NCI-H69 (cell line): Measurements from ENCODE around the gene STMN3.

Experiments
- DNase-seq: peaks from one replicate; lab custom pipeline; 2025; lab: John Stamatoyannopoulos, UW

STMN3 gene

DNA sequence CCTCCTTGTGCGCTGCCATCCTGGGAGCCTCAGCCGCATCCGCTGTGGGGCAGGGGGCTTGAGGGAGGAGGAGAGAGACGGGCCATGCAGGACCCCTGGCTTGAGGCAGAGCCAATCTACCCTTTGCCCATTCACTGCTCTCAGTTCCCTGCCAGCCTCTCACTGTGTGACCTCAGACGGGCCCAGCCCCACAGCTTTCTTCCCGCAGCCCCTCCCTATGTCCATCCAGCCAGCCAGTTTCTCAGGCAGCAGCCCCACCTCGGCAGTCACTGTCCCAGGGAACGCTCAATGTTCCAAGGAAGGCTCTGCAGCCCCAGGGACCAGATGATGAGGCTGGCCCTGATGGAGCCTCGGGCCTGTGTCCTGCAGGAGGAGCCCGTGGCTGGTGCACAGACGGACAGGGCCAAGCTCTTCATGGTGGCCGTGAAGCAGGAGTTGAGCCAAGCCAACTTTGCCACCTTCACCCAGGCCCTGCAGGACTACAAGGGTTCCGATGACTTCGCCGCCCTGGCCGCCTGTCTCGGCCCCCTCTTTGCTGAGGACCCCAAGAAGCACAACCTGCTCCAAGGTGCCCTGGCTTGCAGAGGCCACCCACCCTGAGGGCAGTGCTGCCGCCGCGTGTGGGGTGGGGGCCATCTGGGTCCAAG is 39.3 kb upstream of the STMN3 start:
- no peak for DNase-seq

DNA sequence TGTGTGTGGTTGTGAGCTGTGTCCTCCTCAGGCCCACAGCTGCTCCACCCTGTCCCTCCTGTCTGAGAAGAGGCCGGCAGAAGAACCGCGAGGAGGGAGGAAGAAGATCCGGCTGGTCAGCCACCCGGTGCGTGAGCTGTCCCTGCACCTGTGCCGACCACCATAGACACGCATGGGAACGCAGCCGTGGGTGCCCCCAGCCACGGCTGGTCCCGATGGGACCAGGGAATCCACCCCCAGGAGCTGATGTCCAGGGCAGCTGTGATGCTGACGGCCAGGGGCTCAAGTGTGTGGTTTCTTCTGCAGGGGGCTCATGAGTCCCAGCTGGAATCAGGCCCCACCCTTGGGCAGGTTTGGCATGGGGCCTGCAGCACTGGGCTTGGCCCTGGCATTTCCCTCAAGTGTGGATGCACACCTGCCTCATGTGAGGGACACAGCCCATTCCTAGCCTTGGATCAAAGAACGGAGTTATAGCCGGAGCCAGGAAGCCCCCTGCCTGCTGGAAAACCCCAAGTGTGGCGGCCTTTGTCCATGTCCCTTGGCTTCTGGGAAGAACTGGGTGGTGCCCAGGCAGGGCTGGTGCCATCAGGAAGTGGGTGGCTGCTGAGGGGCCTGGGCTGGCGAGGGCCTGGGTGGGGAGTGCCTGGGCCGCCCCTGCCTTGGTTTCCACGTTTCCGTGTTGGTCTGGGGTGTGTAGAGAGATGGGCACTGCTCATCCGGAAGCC is 38.6 kb upstream of the STMN3 start:
- no peak for DNase-seq

DNA sequence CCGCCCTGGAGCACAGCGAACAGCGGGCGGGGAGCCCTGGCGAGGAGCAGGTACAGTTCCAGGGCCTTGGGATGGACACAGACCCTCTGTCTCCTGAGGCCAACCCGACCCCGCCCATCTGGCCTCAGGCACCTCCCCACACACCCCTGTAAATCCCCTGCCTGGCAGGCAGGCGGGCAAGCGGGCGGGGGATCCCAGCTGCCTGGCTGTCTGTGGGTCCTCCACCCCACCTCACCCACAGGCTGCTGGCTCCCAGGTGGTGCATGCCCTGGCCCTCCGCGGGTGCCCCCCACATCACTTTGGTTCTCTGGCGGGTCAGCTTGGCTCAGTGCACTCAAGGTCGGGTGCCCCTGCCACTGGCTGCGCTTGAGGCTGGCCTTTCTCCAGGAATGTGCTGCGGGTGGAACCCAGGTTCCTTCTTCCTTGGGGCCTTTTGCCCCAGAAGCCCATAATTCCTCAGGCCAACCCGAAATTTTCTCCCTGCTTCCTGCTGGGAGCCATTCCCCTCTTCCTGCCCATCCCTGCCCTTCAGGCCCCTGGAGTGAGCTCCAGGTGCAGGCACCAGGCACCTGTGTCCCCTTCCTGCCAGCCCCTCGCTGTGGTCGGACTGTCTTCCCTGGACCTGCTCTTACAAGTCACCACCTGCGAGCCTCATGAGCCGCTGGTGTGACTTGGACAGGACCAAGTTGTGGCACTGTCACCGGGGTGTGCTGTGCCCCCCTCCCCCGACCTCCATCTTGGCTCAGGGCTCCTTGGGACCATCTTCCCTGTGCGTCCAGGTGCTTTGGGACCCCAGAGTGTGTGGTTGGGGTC is 37.9 kb upstream of the STMN3 start:
- DNase-seq = no peak

DNA sequence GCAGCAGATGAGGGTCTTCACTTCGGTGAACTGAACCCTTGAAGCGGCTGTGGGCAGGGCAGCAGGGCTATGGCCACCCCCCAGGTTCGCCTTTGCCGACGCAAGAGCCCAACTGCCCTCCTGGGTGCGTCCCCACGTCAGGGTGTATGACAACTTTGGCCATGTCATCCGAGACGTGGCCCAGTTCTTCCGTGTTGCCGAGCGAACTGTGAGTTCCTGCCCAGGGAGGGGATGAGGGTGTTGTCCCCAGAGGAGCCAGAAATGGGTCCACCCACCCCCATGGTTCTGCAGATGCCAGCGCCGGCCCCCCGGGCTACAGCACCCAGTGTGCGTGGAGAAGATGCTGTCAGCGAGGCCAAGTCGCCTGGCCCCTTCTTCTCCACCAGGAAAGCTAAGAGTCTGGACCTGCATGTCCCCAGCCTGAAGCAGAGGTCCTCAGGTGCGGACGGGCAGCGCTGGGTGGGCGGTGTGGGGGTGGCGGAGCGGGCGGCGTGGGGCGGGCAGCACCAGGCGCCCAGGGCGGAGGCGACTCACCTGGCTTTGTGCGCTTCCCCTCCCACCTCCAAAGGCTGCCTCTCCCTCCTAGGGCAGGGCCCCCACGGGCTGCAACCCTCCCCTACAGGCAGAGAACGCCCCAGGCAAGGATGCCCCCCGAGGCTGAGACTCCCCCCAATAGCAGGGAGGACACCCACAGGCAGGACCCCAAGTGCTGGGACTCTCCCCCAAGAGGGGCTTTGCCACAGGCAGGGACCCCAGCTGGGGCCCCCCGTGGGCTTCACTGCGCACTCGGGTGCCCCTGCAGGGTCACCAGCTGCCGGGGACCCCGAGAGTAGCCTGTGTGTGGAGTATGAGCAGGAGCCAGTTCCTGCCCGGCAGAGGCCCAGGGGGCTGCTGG is 37.0 kb upstream of the STMN3 start:
- DNase-seq = no peak

DNA sequence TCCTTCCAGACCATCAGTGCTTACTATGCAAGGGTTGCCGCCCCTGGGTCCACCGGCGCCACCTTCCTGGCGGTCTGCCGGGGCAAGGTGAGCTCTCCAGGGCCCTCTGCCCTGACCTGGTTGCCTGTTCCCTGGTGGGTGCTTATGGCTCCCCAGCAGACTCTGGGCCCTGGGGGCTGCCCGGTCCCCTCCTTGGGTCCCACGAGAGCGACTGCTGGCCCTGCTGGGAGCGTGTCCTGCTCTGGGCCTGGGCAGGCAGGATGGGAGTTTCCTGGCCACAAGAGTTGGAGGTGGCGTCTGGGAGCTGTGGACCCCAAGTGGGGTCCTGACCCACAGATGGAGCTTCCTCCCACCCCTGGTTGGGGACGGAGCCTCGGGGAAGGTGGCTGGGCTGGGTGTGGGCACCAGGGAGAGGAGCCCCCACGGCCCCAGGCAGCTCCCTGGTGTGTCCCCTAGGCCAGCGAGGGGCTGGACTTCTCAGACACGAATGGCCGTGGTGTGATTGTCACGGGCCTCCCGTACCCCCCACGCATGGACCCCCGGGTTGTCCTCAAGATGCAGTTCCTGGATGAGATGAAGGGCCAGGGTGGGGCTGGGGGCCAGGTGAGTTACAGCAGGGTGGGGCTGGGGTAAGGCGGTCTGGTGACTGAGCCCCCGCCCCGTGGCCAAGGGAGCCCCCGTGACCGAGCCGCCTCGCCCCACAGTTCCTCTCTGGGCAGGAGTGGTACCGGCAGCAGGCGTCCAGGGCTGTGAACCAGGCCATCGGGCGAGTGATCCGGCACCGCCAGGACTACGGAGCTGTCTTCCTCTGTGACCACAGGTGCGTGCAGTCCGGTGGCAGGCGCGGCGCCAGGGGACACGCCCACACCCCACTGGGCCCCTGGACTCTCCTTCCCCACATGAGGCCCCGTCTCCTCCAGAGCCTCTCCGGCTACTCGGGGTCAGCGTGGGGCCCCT is 36.1 kb upstream of the STMN3 start:
- DNase-seq = no peak

DNA sequence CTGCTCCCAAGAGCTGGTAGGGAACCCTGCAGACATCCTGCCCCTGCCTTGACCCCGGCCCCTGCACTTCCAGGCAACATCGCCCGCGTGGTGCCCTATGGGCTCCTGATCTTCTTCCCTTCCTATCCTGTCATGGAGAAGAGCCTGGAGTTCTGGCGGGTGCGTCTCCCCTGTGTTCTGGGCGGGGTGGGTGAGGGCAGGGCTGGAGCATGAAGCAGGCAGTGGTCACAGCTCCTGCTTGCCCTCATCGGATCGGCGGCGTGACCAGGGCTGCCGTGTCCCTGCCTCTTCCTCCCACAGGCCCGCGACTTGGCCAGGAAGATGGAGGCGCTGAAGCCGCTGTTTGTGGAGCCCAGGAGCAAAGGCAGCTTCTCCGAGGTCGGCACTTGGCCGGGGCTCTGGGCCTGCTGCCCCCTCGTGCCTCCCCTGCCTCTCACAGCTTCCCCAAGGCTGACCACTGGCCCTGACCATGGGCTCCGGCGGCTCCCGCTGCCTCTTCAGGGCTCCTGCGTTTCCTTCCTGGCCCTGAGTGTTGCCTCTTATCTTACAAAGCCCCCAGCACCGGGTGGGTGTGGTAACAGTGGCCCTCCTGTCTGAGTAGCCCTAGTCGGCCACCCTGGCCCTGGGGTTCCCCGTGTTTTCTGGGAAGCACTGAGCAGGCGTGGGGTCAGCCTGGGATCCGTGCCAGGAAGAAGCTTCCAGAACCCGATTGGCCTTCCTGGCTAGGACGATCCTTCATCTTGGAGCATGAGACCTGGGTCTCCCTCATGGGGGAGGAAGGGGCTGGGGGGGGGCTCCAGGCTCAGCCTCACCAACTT is 35.2 kb upstream of the STMN3 start:
- no peak for DNase-seq

DNA sequence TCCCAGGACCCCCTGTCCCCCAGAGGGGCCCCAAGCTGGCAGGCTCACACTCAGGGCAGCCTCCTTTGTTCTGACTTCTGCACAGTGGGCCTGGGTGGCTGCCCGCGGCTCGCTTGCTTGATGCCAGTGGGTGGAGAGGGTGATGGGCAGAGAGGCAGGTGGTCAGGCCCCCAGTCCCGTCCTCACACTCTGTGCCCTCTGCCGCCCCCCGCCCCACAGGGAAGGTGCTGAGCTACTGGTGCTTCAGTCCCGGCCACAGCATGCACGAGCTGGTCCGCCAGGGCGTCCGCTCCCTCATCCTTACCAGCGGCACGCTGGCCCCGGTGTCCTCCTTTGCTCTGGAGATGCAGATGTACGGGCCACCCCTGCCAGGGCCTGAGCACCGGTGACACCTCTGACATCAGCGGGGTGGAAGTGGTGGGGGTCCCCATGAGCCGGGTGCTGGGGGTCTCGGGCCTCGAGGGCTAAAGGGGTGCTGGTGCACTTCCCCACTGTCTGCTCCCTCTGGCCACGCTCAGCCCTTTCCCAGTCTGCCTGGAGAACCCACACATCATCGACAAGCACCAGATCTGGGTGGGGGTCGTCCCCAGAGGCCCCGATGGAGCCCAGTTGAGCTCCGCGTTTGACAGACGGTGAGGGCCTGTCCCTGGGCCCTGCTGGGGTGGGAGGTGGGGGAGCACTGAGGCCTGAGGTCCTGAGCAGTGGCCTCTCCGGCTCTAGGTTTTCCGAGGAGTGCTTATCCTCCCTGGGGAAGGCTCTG is 34.4 kb upstream of the STMN3 start:
- no peak for DNase-seq

DNA sequence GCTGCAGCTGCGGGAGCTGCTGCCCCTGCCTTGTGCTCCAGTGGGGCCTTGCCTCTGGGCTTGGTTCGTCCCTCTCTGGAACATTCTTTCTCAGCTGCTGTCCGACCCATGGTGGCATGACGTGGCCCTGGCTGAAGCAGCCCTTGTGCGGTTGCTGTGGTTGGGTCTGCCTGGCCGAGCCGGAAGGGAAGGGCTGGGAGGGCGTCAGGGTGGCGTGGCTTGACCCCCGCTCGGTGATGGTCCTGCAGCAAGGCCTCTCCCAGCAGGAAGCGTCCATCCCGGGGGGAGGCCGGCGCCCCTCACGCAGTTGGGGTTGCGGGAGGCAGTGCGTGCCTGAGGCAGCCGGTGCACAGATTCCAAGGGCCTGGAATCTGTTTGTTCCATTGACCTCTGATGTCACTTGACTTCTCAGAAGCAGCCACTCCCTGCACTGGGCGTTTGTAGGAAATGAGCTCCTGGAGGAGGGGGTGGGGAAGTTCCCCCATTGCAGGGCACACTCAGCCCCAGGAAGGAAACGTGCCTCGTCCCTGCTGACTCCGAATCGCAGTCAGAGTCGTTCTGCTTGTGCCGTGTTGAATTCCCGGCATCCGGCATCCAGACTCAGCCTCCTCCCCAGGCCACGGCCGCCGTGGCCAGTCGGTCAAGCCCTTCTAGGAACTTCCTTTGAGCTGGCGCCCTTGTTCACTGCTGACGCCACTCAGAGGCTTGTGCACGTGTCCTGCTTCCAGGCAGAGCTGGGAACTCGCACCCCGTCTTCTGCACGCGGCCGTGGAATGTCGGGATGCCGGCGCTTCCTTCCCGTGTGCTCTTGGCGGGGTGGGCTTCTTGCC is 33.5 kb upstream of the STMN3 start:
- DNase-seq = no peak

DNA sequence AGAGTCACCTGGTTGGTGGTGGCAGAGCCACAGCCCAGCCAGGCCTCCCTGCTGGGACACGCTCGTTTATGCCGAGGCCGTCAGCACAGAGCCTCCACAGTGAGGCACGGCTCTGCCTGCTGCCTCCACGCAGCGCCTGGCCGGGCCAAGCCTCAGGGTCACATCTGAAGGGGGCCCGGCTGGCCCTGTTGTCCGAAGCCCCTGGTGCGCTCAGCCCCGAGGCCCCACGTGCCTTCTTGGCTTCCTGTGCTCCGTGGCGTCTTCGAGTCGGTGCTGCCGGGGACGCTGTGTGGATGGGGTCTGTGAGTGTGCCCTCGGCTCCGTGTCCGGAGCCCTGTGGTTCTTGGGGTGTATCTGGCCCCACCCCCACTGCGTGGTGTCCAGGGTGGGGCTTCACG is 32.9 kb upstream of the STMN3 start:
- no peak for DNase-seq

DNA sequence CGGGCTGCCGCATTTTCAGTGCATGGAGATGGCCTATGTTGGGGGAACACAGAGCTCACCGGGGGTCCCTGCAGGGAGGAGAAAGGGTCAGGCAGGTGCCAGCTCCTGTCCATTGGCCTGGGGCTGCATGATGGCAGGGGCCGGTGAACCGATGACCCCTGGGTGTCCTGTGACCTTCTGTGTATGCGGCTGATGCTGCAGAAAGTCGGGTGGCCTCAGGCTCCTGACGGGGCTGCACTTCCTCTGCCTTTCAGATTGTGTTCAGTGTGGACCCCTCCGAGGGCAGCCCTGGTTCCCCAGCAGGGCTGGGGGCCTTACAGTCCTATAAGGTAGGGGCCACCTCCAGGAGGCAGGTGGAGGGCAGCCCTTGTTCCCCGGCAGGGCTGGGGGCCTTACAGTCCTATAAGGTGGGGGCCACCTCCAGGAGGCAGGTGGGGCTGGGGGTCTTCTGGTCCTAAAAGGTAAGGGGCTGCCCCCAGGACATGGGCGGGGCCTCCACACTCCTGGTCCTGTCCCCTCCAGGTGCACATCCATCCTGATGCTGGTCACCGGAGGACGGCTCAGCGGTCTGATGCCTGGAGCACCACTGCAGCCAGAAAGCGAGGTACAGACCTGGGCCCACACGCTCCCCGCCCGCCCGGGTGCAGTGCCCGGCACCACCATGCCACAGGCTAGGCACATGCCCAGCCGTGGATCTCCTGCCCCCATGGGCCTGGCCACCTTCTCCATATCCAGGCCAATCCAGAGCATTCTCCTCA is 32.2 kb upstream of the STMN3 start:
- DNase-seq = no peak

DNA sequence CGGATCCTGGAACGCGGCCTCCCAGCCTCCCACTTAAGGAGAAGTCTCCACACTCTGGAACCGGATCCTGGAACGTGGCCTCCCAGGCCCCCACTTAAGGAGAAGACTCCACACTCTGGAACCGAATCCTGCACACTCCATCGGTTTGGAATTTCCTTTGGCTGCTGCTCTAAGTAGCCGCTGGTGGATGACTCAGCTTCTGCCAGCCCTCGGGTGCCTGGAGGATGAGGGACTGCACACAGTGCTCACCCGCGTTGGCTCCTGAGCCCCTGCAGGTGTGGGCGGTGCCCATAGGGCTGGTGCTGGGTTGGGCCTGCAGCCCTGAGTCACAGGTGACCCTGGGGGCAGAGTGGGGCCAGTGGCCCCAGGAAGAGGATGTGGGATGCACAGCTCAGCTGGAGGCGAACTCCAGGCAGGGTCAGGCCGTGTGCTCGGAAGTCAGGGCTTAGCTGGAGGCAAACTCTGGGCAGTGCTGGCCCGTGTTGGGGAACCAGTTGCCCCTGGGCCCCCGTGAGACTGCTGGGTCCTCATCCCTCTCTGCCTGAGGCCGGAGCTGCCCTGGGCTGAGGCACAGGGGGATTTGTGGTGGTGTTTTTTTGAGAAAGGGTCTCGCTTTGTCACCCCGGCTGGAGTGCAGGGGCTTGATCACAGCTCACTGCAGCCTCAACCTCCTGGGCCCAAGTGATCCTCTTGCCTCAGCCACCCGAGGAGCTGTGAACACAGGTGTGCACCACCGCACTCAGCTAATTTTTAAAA is 29.3 kb upstream of the STMN3 start:
- DNase-seq = peak; percentile 5

DNA sequence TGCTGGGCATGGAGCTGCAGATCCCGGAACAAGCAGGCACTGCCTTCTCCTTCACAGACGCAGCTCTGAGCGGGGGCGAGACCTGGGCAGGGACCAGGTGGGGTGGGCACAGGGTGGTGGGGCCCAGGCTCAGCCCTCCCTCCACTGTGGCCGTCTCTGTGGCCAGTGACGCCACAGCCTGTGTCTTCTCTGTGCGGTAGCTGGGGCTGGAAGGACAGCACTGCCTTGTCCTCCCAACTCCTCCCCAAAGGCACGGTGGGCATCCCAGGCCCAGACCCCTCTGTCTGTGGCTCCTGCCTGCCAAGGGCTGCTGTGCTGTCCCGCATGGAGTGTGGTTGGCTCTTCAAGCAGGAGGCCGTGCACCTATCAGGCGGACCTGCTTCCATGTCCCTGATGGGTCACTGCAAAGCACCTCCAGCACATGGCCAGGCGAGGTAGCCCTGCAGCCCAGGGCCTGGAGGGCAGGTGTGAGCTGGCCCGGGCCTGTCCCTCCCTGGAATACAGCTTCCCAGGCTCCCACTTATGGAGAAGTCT is 28.5 kb upstream of the STMN3 start:
- no peak for DNase-seq

DNA sequence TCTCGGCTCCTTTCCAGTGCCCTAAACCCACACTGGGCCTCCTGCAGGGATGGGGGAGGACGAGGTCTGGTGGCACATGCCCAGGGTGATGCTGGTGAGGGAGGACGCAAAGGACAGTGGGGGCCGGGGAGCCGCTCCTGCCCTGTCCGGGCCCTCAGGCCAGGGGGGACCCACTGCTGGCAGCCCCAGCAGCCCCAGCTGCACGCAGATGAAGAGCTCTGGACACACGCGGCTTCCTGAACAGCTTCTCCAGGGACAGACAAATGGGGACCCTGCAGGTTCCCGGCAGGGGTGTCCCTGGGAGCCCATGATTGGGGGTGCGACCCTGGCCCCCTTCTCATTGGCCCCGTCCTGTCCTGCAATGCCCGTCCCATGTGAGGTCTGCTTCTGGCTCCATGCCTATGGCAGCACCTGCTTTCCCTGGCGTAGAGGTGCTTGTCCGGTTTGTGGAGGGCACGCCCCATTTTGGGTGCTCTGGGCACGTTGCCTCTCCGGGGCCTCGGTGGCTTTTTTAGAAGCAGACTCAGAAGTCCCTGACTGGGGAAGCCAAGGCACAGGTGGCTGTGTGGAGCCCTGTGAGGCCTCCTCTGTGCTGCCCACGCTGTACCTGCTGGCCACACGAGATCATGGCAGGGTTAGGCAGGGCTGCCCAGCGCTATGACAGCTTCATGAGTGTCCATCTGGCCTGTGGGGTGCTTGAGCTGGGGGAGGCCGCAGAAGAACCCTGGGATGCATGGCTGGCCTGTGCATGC is 27.8 kb upstream of the STMN3 start:
- DNase-seq = no peak

DNA sequence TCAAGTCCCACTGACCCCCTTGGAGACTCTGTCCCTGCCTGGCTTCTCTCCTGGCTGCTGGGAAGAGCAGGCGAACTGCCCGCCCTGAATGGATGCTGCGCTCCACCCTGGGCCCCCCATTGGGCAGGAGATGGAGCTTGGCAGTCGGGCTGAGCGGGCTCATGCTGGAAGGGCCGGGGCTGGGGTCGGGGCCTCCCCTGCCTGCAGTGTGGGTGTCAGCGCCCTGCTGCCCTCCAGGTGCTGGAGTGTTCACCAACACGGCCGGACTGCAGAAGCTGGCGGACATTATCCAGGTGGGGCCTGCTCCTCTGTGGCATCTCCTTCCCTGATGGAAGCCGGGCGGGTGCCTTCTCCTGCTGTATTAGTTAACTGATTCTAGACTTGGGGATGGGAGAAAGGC is 27.2 kb upstream of the STMN3 start:
- DNase-seq = no peak

DNA sequence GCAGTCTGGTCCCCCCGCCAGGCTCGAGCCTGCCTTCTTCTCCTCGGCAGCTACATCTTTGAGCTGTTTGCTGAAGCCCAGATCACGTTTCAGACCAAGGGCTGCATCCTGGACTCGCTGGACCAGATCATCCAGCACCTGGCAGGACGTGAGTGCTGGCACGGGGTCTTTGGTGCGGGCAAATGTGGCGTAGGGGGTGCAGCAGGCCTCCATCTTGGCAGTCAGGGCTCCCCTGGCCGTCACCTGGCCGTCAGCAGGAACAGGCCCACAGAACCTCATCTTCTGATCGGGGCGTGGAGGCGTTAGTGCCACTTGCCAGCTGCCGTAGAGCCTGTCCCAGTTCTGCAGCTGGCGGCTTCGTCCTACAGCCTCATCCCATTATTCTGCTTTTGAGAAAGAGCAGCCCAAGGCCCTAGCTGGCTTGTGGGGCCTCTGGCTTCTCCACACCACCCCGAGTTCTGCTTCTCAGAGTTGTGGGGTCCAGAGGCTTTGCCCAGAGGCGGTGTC is 26.6 kb upstream of the STMN3 start:
- DNase-seq = no peak
